Endothelial cell of umbilical vein (primary cell): ENCODE results near the gene HECTD2. TPM values are rescaled to one million over a fixed set of nuclear protein-coding genes. Genes with fewer than 3 reads are reported as not detected.

Experiments used
- BruUV-seq: library from RNA; stranded (reverse); fragments of 400-500 nt; replicated peaks from 2 replicates; lab custom pipeline; 2021; lab: Mats Ljungman, UMichigan
- CTCF ChIA-PET: fragments of 300-600, 350-600 bp; sonication (Branson Sonifier 250); formaldehyde crosslinking; loops from one replicate; lab custom pipeline; 2021; ENCODE audit warnings: antibody characterized with exemption, inconsistent platforms; lab: Charles Lee
- POLR2A ChIA-PET: fragments of 300-600, 350-600 bp; sonication (Branson Sonifier 250); formaldehyde crosslinking; loops from one replicate; lab custom pipeline; 2021; ENCODE audit warnings: antibody characterized with exemption, inconsistent platforms; lab: Charles Lee
- DNase-seq: peaks from one replicate; pipeline ENCODE4 v3.0.0-alpha.2; 2011; ENCODE audit warnings: low read depth, low spot score
- FAIRE-seq: peaks from 2 replicates; lab custom pipeline; 2011; peaks lifted over from hg19 to GRCh38; lab: Jason Lieb, UNC
- H2AFZ ChIP-seq: 2 replicates; pipeline ENCODE4 v1.6.0; 2012; ENCODE audit warnings: low read depth, low read length, control low read depth, inconsistent platforms
- H3K27ac ChIP-seq: 2 replicates; pipeline ENCODE4 v1.5.1; 2011; ENCODE audit warnings: low read depth, mild to moderate bottlenecking, control low read depth, low read length, moderate library complexity; ENCODE audit not compliant: insufficient read depth
- H3K27me3 ChIP-seq, 2 experiments: 2 replicates each; pipeline versions ENCODE4 v1.6.0 to v1.6.1; 2011; ENCODE audit warnings: low read length in 2 of 2, mixed read lengths in 1 of 2; ENCODE audit not compliant: control insufficient read depth in 2 of 2, insufficient read depth in 2 of 2
- H3K36me3 ChIP-seq, 2 experiments: 2 replicates in 1 of 2; 3 replicates in 1 of 2; pipeline ENCODE4 v1.5.1; 2011; ENCODE audit warnings: low read length in 2 of 2, mild to moderate bottlenecking in 1 of 2, moderate library complexity in 1 of 2; ENCODE audit not compliant: control insufficient read depth in 2 of 2, insufficient read depth in 2 of 2; ENCODE audit errors: extremely low read depth in 1 of 2
- H3K4me1 ChIP-seq: 3 replicates; pipeline ENCODE4 v1.5.1; 2011; ENCODE audit warnings: mild to moderate bottlenecking, low read length; ENCODE audit not compliant: control insufficient read depth, insufficient read depth; ENCODE audit errors: extremely low read depth
- H3K4me2 ChIP-seq: 2 replicates; pipeline ENCODE4 v1.6.1; 2011; ENCODE audit warnings: low read length, control low read depth, mixed read lengths; ENCODE audit not compliant: insufficient read depth
- H3K4me3 ChIP-seq, 3 experiments: fragments of 200-600 bp in 1 of 3; sonication (generic), shearing (Covaris generic) in 1 of 3; replicated peaks in 1 of 3; 2 replicates each; pipeline ENCODE4 v1.5.1; 2011 to 2016; ENCODE audit warnings: control low read depth in 3 of 3, low read length in 3 of 3, mild to moderate bottlenecking in 2 of 3, inconsistent platforms in 1 of 3, low read depth in 1 of 3, moderate library complexity in 1 of 3; ENCODE audit not compliant: insufficient read depth in 1 of 3
- H3K79me2 ChIP-seq: 2 replicates; pipeline ENCODE4 v1.6.0; 2012; ENCODE audit warnings: low read length, inconsistent platforms; ENCODE audit not compliant: control insufficient read depth, insufficient read depth
- H3K9ac ChIP-seq: replicated peaks from 2 replicates; pipeline ENCODE3; 2011; ENCODE audit warnings: low read length, control low read depth; ENCODE audit not compliant: insufficient read depth; ENCODE audit errors: extremely low read depth
- H3K9me1 ChIP-seq: replicated peaks from 3 replicates; pipeline ENCODE4 v1.6.0; 2011; ENCODE audit warnings: mild to moderate bottlenecking, low read length; ENCODE audit not compliant: control insufficient read depth, insufficient read depth; ENCODE audit errors: extremely low read depth
- H3K9me3 ChIP-seq: replicated peaks from 2 replicates; pipeline ENCODE4 v1.5.1; 2012; ENCODE audit warnings: low read length, inconsistent platforms; ENCODE audit not compliant: control insufficient read depth, insufficient read depth
- H4K20me1 ChIP-seq: replicated peaks from 2 replicates; pipeline ENCODE3; 2011; ENCODE audit warnings: mild to moderate bottlenecking, low read length; ENCODE audit not compliant: control insufficient read depth, insufficient read depth; ENCODE audit errors: extremely low read depth
- CTCF ChIP-seq, 2 donors: IDR thresholded peaks; 1 replicate in 1 of 2; 2 replicates in 1 of 2; pipeline ENCODE4 v1.5.1; 2011; ENCODE audit warnings: low read length in 2 of 2, mild to moderate bottlenecking in 2 of 2, moderate library complexity in 2 of 2, control low read depth in 1 of 2, inconsistent platforms in 1 of 2, low read depth in 1 of 2; ENCODE audit not compliant: insufficient read depth in 1 of 2; ENCODE audit errors: extremely low read depth in 1 of 2
- EZH2 ChIP-seq: IDR thresholded peaks from 2 replicates; pipeline ENCODE4 v1.6.1; 2012; ENCODE audit warnings: borderline replicate concordance, low read depth, mild to moderate bottlenecking, moderate library complexity, low read length, inconsistent platforms; ENCODE audit not compliant: severe bottlenecking
- FOS ChIP-seq: IDR thresholded peaks from 2 replicates; pipeline ENCODE4 v1.6.1; 2011; ENCODE audit warnings: mild to moderate bottlenecking, low read length, moderate library complexity, borderline replicate concordance; ENCODE audit not compliant: insufficient read depth
- GATA2 ChIP-seq: IDR thresholded peaks from 2 replicates; pipeline ENCODE4 v1.7.0; 2011; ENCODE audit warnings: low read depth, mild to moderate bottlenecking, moderate library complexity, mixed read lengths, low read length; ENCODE audit not compliant: insufficient read length, insufficient read depth
- JUN ChIP-seq: IDR thresholded peaks from 2 replicates; pipeline ENCODE4 v1.6.1; 2011; ENCODE audit warnings: borderline replicate concordance, low read depth; ENCODE audit not compliant: insufficient read length, insufficient read depth
- MYC ChIP-seq: IDR thresholded peaks from one replicate; pipeline ENCODE4 v1.6.1; 2011; ENCODE audit warnings: mild to moderate bottlenecking, low read depth, low read length
- POLR2A ChIP-seq: IDR thresholded peaks from 2 replicates; pipeline ENCODE4 v1.6.1; 2012; ENCODE audit warnings: low read depth, mild to moderate bottlenecking, control low read depth, low read length
- POLR2AphosphoS5 ChIP-seq: IDR thresholded peaks from 2 replicates; pipeline ENCODE4 v1.6.1; 2012; ENCODE audit warnings: low read depth, mild to moderate bottlenecking, control low read depth, low read length, moderate library complexity; ENCODE audit not compliant: insufficient read depth
- dilution Hi-C: fragments of 300-500 bp; cut with MboI; formaldehyde crosslinking; loops from one replicate; pipeline ENCODE4 v1.15.0; 2019; ENCODE audit warnings: low sequenced_read_pairs; ENCODE audit not compliant: extremely low pct_ligation_motif_present
- intact Hi-C: fragments of 100-400 bp; cut with micrococcal nuclease; formaldehyde crosslinking; loops from one replicate; pipeline ENCODE4 v1.10.0; 2022
- polyA plus RNA-seq, 4 experiments: library from polyadenylated mRNA; depleted of rRNA in 3 of 4; stranded (reverse) in 3 of 4; unstranded in 1 of 4; fragments of >200 nt; gene quantifications; 2 replicates each; pipeline versions ENCODE4 v1.2.1 to v1.2.3, GENCODE V29; 2011 to 2012; ENCODE audit warnings: missing spikeins in 1 of 4
- total RNA-seq: library from RNA; stranded (reverse); gene quantifications from 2 replicates; pipeline ENCODE4 v1.2.3, GENCODE V29; 2021
- TF ChIP-seq, protein P1 (sequence below): IDR thresholded peaks from 2 replicates; pipeline ENCODE4 v1.6.1; 2011; ENCODE audit not compliant: insufficient read depth, insufficient read length

The HECTD2 gene
- total and polyA plus RNA-seq, 2 donors (not counting 3 experiments of a cell fraction or from before 2014, with no cell fraction given) = 4.2 to 10.7 TPM

DNA sequence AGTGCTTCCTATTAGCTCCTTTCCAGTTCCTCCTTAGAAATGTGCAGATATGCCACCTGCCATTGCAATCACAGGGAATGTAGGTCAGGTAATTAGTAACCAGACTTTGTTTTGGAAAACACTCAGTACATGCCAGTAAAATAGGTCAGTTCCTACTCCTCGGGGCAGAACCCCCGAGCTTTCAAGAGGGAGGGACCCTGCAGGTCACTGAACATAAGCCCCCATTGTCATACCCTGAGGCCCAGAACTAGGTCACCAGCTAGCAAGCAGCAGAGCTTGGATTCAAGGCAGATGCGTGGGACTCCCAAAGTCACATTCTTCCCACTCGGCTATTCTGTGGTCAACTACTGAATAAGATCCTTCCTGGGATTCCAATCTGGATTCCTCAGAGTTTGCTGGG, 117.9 kb downstream of the HECTD2 start:
- Histone ChIP-seq H3K9me1 (no peaks in the 10 kb centered on the region), H3K4me2 (no peak overlapping the region), H3K79me2 (no peaks in the 10 kb centered on the region), H3K27me3 (no peaks in the 10 kb centered on the region), H3K4me3 (no peak overlapping the region), H2AFZ (no peak overlapping the region), H3K9ac (no peak overlapping the region), H3K9me3 (no peaks in the 10 kb centered on the region), H3K4me1 (no peaks in the 10 kb centered on the region), H4K20me1 (no peaks in the 10 kb centered on the region), H3K36me3 (no peaks in the 10 kb centered on the region), H3K27ac (no peak overlapping the region)
- intact Hi-C loops = no loop called here
- CTCF ChIA-PET = interaction anchor here (1.3 to 1.5 kb wide), 2 partner anchors 28 to 230 kb away, joined by 3 read pairs; no protein-coding TSS in a partner anchor
- POLR2A ChIA-PET = no interaction called here
- dilution Hi-C loops = no loop called here
- FAIRE-seq (no peak), DNase-seq (no peak)
- TF ChIP-seq CTCF (IDR thresholded peaks at IDR 0.05; ENCODE audit: extremely low read depth in 1 of 2, insufficient read depth in 1 of 2, low read depth in 1 of 2, low read length in 2 of 2) (no peak), JUN (no peak), POLR2AphosphoS5 (no peak), GATA2 (no peak), EZH2 (no peak), POLR2A (no peak), MYC (no peak), FOS (no peak)
- TF ChIP-seq, protein P1, sequence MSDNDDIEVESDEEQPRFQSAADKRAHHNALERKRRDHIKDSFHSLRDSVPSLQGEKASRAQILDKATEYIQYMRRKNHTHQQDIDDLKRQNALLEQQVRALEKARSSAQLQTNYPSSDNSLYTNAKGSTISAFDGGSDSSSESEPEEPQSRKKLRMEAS = no peak
- no TSS peak for BruUV-seq
